Hippocampal formation (tissue), 2 donors: ENCODE data around the gene PTPRF.

Source experiments
- DNase-seq, 2 donors: peaks; one replicate each; lab custom pipeline; 2025; lab: John Stamatoyannopoulos, UW

Gene PTPRF

DNA sequence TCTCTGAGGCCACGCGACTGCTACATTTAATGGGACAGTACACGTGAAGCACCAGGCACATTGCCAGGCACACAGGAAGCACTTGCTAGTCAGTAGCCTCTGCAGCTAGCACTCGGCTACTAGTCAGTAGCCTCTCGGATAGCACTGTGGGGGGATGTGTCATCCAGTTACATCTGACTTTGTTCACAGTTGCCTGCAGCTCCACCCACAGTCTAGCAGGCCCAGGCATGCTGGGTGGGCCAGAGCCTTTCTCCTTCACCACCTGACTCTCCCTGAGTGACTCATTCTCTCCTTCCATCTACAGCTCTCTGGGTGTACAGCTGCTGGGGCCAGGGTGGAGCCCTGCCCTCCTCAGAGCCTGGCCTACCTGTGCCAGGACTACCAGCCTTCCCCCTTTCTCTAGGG is 51.5 kb downstream of the PTPRF start:
- no peak for DNase-seq

DNA sequence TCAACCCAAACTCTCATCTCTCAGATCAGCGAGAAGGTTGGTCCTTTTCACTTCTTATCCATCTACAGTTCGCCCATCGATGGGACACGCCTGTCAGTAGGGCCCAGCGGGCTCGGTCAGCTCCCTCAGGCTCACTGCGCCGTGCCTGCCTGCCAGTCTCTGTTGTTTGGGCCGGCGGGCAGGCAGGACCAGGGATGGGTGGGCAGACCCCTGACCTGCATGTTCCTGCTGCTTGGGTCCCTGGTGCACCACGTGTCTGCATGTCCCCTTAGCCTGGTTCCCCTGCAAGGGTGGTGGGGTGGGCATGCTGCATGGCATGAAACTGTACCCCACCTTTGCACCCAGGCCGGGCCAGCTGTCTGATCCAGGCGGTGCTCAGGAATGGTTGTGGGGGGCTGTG is 52.4 kb downstream of the PTPRF start:
- DNase-seq: no peak

DNA sequence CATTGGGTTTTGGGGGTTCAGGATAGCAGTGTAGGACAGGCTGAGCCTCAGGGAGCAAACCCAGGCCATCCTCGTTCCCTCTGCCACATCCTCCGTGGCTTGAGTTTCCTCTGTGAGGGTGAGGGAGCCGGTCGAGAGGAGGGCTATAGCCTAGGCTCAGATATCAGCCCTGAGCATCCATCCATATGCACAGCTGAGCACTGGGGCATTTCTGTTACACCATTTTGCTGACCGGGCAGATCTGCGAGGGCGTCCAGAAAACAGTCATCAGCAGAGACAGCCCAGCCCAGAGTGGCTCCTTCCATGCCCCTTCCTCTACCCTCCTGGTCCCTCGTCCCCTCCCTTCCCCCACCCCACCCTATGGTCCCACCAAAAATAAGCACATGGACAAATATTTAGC is 53.5 kb downstream of the PTPRF start:
- DNase-seq: no peak

DNA sequence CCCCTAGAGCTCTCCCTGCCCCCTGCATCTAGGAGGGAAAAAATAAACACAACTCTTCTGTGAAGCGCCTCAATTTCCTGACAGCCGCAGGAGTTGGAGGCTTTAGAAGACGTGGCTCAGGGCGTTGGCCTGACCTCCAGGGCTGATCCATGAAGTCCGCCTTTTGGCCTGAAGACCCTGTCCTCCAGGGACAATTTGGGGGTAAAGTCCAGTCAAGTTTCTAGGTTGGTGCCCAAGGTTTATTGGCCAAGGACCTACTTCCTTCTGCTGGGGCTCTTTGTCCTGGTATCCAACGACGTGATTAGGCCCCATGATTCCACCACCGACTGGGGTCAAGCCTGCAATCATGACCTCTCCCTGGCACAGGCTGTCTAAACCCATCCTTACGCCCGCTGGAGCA is 54.9 kb downstream of the PTPRF start:
- DNase-seq: no peak

DNA sequence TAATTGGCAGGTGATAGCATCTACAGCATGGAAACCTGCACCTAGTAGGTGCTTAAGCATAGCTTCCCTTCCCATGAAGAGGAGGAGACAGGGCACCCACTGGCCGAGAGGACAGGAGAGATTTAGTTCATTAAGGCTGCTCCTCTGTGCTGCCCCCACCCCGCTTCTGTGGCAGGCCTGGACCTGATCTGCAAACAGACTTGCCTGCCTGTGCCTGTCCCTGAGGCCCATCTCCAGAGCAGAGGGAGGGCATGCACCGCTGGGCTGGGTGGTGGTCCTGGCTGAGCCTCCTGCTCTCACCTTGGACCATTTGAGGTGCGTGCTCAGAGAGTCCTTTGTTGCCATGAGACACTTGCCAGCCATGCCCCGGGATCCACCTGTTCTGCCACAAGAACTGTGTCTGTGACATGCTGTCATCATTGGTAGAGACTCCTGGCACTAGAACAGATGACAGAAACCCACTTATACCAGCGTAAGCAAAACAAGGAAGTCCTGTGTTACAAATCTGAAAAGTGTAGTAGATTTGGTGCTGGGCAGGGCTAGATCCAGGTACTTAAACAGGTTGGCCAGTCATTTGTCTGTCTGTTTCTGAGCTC is 55.6 kb downstream of the PTPRF start:
- DNase-seq: no peak

DNA sequence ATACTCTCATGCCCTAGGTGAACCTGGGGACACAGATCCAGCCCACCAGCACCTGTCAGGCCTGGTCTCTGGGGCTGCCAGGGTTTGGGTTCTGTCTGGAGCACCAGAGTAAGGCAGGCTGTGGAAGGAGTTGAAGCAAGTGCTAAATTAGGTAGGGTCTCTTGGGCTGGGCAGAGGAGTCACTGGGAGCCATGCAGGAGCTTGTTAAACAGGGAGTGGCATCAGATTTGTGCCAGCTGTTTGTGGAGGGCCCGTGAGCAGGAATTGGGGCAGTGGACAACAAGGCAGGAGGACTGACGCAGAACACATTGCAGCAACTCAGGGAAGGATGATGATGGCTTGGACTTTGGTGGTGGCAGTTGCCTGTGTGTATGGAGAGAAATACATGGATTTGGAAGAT is 56.3 kb downstream of the PTPRF start:
- no peak for DNase-seq

DNA sequence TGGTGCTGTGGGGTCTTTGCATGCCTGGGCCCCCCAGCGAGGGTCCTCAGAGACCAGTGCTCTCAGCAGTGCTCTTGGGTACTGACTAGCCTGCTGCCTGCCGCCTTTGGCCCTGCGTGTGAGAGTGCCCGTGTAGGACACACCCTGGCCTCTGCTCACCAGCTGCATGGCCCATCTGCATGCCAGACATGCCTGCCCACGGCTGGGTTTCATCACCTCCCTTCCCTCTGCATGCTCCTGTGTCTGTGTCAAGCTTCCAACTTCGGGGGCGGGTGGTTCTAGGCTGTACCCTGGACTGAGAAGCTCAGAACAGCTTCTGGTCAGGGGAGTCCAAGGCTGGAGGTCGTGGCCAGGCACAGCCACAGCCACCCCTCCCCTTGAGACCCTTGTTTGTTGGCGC is 56.9 kb downstream of the PTPRF start:
- no peak for DNase-seq

DNA sequence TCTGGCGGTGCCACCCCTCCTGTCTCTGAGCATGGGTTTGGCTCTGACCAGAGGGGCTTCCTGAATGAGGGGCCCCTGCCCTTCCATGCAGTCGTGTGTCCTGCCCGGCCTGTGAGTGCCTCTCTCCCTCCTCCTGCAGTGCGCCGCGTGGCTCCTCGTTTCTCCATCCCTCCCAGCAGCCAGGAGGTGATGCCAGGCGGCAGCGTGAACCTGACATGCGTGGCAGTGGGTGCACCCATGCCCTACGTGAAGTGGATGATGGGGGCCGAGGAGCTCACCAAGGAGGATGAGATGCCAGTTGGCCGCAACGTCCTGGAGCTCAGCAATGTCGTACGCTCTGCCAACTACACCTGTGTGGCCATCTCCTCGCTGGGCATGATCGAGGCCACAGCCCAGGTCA is 57.9 kb downstream of the PTPRF start:
- DNase-seq: no peak

DNA sequence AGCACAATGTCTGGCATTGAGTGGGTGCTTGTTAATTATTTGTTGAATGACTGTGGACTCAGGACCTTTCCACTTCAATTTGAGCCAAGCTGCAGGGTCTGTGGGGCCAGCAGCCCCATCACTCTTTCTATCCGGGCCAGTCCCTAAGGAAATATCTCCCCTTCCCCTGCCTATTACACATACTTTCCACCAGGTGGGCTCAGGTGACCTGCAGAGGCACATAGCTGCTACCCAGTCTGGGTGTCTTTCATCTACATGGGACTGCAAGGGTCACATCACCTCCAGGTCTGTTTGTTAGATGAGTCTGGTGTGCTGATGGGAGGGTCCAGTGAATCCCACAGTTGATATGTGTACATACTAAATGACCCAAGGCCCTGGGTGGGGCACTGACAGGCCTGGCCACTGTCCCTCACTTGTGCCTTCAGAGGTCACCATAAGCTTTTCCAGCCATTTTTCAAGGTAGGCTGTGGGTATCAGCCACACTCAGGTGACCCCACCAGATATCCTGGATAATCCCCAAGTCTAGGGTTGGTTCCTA is 59.8 kb downstream of the PTPRF start:
- DNase-seq: no peak

DNA sequence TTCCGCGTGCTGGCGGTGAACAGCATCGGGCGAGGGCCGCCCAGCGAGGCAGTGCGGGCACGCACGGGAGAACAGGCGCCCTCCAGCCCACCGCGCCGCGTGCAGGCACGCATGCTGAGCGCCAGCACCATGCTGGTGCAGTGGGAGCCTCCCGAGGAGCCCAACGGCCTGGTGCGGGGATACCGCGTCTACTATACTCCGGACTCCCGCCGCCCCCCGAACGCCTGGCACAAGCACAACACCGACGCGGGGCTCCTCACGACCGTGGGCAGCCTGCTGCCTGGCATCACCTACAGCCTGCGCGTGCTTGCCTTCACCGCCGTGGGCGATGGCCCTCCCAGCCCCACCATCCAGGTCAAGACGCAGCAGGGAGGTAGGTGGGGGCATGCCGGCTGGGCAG is 60.5 kb downstream of the PTPRF start:
- DNase-seq: no peak

DNA sequence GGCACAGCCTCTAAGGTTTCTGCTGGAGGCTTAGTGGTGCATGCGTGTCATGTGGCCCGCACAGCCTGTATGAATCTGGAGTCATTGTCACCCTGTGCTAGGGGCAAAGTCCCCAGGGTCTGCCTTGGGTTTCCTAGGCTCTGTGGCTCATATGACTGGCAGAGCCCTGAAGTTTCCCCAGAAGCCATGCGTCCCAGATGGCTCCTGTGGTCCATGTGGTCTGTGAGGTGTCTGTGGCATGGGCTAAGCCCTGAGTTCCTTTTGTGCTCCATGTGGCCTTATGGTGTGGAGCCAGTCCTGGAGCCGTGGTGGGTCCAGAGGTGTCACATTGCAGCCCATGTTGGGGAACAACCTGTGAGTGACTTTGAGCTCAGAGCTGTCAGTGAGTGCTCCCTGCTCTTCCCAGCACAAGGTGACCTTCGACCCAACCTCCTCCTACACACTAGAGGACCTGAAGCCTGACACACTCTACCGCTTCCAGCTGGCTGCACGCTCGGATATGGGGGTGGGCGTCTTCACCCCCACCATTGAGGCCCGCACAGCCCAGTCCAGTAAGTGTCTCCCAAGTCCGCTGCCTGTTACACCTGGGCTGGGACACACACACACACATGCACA is 61.5 kb downstream of the PTPRF start:
- no peak for DNase-seq

DNA sequence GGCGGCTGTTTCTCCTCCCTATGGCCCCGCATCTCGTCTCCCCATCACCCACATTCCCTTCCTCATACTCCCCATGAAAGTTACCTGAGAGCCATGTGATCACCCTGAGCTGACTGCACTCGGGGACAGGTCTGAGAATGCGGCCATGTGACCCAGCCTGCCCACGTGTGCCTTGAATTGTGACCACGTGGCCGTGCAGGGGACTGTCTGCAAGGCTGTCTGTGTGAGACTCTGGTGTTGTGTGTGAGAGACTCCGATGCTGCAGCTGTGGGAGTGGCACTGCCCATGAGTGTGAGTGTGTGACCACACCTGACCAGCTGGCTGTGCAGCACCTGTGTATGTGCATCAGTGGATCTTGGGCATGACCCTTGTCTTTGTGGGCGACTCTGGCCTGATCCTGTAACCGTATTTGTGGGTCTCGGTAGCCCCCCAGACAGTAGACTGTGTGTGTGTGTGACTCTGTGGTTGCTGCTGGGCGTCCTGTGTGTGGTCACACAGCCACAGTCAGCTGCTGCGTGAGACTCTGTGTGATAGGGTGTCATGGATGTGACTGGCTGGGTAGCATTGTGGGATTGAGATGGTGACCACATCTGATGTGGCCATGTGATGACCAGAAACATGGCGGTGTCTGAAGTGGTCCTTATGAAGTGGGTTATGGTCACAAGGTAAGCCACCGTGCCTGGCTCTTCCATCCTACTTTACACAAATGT is 62.4 kb downstream of the PTPRF start:
- no peak for DNase-seq

DNA sequence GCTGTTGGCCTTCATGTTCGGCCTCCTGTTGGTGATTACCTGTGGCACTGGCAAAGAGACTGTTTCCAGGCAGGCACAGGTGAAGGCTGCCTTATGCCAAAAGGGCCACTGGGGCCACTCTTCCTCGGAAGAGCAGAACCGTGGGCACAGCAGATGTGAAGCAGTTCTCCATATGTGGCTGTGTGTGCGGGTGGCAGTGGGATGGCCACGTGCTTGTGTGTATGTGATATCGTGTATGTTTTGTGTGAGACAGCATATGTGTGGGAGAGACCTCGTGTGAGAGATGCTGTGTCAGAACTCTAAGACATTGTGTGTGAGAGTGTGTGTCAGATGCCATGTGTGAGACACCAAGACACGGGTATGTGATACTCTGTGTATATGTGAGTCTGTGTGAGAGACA is 65.9 kb downstream of the PTPRF start:
- no peak for DNase-seq

DNA sequence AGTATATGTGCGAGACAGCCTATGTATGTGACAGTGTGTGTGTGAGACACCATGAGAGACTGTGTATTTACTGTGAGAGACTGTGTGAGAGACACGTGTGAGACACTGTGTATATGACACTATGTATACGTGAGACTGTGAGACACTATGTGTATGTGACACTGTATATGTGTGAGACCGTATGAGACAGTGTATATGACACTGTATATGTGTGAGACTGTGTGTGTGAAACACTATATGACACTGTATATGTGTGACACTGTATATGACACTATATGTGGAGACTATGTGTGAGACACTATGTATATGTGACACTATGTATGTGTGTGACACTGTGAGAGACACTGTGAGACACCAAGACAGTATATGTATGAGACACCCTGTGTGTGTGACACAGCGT is 66.3 kb downstream of the PTPRF start:
- DNase-seq: no peak

DNA sequence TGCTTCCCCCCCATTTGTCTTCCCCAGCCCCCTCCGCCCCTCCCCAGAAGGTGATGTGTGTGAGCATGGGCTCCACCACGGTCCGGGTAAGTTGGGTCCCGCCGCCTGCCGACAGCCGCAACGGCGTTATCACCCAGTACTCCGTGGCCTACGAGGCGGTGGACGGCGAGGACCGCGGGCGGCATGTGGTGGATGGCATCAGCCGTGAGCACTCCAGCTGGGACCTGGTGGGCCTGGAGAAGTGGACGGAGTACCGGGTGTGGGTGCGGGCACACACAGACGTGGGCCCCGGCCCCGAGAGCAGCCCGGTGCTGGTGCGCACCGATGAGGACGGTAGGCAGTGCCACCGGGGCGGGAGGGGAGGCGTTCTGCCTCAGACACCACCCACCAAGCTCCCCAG is 67.0 kb downstream of the PTPRF start:
- no peak for DNase-seq

DNA sequence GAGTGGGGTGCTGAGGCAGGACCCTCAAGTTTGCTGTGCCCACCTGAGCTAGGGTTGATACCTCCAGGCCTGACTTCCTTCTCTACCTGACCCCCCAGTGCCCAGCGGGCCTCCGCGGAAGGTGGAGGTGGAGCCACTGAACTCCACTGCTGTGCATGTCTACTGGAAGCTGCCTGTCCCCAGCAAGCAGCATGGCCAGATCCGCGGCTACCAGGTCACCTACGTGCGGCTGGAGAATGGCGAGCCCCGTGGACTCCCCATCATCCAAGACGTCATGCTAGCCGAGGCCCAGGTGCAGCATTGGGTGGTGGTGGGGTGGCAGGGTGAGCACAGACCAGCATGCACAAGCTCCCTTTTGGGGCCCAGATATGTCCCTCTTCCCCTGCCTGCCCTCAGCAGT is 67.9 kb downstream of the PTPRF start:
- no peak for DNase-seq

DNA sequence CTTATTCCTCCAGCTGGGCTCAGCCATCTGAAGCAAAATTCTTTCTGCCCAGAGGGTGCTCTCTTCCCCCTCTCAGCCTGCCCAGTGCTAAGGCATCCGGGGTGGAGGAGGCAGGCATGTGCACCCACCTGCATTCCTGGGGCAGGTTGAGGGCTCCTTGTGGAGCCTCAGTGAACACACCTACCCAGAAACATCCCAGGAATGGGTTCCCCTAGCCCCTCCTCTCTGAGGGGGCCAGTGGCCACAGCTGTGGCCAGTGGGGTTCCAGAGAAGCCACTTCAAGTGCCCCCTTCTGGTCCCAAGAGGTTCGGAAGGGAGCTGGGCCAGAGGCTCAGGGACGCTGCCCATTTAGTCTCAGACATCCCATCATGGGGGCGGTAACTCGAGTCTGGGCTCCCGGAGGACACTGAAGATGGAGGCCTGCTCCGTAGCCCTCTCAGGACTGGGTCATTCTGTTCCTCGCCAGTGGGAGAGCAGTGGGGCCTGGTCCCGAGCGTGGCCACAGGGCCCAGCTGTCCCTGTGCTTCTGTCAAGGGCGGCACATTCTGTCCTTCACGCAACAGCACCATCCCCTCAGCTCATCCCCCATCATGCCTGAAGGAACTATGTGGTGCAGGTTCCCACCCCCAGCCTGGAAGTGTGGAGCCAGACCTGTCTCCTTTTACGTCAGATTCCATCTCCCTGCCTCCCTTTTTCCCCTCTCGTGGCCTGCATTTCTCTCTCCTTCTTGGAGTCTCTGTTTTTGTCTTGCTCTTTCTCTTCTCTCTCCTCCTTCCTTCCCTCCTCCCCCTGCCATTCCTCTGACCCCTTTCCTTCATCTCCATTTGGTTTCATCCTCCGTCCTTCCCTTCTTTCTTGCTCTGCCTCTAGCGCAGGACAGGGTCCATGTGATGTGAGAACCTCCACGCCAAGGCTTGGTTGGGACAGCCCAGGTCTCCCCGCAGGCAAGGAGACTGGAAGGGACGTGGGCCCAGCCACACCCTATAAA is 69.6 kb downstream of the PTPRF start:
- DNase-seq: no peak

DNA sequence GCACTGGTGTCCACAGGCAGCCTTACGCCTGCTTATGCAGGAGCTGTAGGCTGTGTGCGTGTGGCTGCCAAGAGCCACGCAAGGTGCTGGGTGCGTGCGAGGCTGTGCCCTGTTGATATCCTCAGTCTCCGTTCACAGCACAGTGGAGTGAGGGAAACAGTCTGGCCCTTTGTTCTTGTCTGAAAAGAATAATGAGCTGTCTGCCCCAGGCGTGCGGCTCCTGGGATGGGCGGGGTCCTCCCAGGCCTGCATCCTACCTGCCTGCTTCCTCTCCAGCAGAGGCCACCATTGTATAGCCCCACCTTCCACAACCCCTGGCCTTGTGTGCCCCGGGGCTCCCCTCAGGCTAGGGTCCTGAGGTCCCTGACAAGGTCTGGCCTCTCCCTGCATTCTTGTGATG is 72.3 kb downstream of the PTPRF start:
- no peak for DNase-seq

DNA sequence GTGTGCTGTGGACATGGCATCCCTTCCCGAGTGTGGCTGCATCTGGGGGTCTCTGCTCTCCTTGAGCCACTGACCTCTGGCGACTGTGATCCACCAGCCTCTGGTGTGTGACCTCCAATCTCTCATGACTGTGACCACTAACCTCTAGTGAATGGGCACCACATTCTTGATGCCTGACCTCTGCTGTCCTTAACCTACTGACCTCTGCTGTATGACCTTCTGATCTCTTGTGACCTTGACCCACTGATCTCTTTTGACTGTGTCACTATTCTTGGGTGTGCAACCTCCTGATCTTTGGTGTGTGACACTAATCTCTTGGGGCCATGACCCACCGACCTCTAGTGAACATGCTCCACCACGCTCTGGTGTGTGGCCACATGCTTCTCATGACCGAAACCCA is 73.5 kb downstream of the PTPRF start:
- no peak for DNase-seq

DNA sequence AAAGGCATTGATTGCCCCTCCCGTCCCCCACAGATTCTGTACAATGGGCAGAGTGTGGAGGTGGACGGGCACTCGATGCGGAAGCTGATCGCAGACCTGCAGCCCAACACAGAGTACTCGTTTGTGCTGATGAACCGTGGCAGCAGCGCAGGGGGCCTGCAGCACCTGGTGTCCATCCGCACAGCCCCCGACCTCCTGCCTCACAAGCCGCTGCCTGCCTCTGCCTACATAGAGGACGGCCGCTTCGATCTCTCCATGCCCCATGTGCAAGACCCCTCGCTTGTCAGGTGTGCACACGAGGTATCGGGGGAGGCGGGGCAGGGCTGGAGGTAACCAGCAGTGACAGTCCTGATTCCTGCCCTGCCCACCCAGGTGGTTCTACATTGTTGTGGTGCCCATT is 74.5 kb downstream of the PTPRF start:
- no peak for DNase-seq

DNA sequence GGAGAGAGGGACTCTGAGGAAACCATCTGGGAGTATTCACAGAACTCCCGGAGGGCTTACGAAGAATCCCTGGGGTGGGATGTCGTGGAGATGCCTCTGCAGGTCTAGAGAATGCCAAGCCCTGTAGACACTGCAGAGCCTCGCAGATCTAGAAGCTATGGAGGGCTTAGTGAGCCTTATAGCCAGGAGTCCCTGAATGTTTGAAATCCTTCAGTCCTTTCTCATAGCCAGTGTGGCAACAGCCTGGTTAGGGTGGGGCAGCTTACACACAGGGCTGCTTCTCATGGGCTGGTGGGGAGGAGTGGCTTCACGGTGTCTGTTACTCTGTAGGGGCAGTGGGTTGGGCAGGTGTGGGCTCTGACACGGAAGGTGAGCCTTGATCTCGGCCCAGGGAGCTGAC is 75.1 kb downstream of the PTPRF start:
- DNase-seq: no peak

DNA sequence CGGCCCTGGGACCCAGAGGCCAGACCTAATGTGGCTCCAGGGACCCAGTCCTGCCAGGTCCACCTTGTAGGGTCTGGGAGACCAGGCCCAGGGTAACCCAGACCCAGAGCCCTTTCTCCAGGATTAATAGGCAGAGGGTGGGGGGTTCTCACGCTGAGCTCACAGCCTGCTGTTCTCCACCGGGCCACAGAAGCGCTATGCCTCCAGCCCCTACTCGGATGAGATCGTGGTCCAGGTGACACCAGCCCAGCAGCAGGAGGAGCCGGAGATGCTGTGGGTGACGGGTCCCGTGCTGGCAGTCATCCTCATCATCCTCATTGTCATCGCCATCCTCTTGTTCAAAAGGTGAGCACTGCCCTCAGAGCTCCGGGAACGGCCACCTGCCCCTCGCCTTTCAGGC is 75.9 kb downstream of the PTPRF start:
- DNase-seq: no peak
